HG03103 (cell line): ENCODE data around the gene USP47.
"Not testable (repeated sequence)": the region's sequence is repeated elsewhere in the genome, so short reads cannot be mapped to it uniquely, and the experiment has no call there.

Source experiments
- ATAC-seq: cut with Tn5 transposase; IDR thresholded peaks from one replicate; pipeline ENCODE4 v1.9.1; 2021; ENCODE audit warnings: low read depth; ENCODE audit not compliant: unreplicated experiment

The USP47 gene

GRCh38 chr11:11827272-11827671 lies 14.5 kb upstream of the USP47 start:
- no peak for ATAC-seq

GRCh38 chr11:11831406-11831805 lies 10.4 kb upstream of the USP47 start:
- not testable (repeated sequence) for ATAC-seq

- ATAC-seq, result no peak
Observed at GRCh38 chr11:11836676-11837231, 5.0 kb upstream of the USP47 start.

GRCh38 chr11:11839718-11840117 lies 2.1 kb upstream of the USP47 start:
- no peak for ATAC-seq

GRCh38 chr11:11841116-11841722 lies 553 bp upstream of the USP47 start:
- ATAC-seq, result peak; percentile 32

- peak; percentile 38 for ATAC-seq
Observed at GRCh38 chr11:11842421-11843008, 743 bp downstream of the USP47 start.

- no peak for ATAC-seq
Observed at GRCh38 chr11:11843211-11843621, 1.4 kb downstream of the USP47 start.

- no peak for ATAC-seq
Observed at GRCh38 chr11:11843642-11844041, 1.9 kb downstream of the USP47 start.

GRCh38 chr11:11844272-11844671 lies 2.5 kb downstream of the USP47 start:
- no peak for ATAC-seq

GRCh38 chr11:11845071-11845470 lies 3.3 kb downstream of the USP47 start:
- no peak for ATAC-seq

GRCh38 chr11:11845551-11845950 lies 3.8 kb downstream of the USP47 start:
- no peak for ATAC-seq

- ATAC-seq, result no peak
Observed at GRCh38 chr11:11847082-11847481, 5.3 kb downstream of the USP47 start.

- peak; percentile 77 for ATAC-seq
Observed at GRCh38 chr11:11848891-11849746, 7.3 kb downstream of the USP47 start.

GRCh38 chr11:11850668-11851067 lies 8.9 kb downstream of the USP47 start:
- ATAC-seq, result no peak

- no peak for ATAC-seq
Observed at GRCh38 chr11:11856638-11857037, 14.9 kb downstream of the USP47 start.

- no peak for ATAC-seq
Observed at GRCh38 chr11:11857769-11858168, 16.0 kb downstream of the USP47 start.

- ATAC-seq, result no peak
Observed at GRCh38 chr11:11858676-11859075, 16.9 kb downstream of the USP47 start.

GRCh38 chr11:11860103-11860979 lies 18.6 kb downstream of the USP47 start:
- ATAC-seq, result no peak

- ATAC-seq, result no peak
Observed at GRCh38 chr11:11862999-11863398, 21.2 kb downstream of the USP47 start.

- ATAC-seq, result no peak
Observed at GRCh38 chr11:11864332-11864731, 22.6 kb downstream of the USP47 start.
